ENCODE results near the gene GBP7.
"Not testable (repeated sequence)": the region's sequence is repeated elsewhere in the genome, so short reads cannot be mapped to it uniquely, and the experiment has no call there.

GBP7 gene

GRCh38 chr1:89170170-89171066 lies 5.4 kb downstream of the GBP7 start:
- DNase-seq: no peak

GRCh38 chr1:89169166-89169565 lies 6.6 kb downstream of the GBP7 start:
- DNase-seq: no peak

DNA sequence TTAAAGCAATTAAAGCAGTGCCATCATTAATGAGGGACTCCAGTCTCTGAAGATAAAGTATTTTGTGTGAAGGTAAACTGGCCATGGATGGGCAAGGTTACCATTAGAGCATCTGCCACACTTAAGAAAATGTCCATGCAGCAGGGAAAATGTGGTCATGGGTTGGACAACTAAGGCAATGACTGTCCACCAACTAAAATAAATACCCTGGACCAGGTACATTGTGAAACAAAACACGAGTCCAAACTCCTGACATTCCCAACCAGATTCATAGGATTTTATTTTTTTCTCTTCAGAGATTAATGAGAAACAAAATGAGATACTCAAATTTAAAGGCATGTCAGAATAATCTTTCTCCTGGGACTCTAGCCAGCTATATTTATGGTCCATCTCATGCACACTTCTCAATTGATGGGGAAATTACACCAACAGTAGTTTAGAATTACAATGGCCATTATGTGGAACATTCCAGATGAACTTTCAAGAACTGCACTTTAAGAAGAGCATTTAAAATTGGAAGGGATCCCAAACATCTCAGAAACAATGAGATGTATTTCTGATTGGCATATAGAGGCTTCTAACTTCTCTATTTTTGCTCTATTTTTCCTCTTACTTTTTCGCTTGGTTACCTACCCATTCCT lies 8.1 kb downstream of the GBP7 start:
- no peak for DNase-seq

- no peak for DNase-seq
These were observed 9.1 kb downstream of the GBP7 start for GRCh38 chr1:89166705-89167104.

DNA sequence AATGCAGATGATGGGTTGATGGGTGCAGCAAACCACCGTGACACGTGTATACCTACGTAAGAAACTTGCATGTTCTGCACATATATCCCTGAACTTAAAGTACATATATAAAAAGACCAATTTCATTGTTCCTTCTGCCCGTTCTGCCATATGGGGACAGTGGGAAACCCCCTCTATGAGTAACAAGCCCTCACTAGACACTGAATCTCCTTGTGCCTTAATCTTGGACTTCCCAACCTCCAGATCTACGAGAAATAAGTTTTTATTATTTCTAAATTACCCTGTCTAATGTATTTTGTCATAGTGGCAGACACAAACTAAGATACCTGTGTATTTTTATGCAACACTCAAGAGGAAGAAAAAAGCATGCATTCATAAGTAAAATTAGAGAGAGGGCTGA lies 10.0 kb downstream of the GBP7 start:
- no peak for DNase-seq

DNA sequence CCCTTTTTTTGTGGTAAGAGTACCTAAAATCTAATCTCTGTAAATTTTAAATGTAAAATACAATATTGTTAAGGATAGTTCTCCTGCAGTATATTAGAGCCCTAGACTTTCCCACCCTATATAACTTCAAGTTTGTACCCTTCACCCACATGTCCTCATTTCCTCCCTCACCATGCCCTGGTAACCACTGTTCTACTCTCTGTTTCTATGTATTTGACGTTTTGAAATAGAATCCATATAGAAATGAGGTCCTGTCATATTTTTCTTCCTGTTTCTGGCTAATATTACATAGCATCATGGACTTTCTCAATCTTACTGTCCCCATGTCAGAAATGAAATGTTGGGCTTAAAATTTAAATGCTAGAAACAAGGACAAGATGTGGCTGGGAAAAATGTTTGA lies 24.8 kb downstream of the GBP7 start:
- DNase-seq: no peak

DNA sequence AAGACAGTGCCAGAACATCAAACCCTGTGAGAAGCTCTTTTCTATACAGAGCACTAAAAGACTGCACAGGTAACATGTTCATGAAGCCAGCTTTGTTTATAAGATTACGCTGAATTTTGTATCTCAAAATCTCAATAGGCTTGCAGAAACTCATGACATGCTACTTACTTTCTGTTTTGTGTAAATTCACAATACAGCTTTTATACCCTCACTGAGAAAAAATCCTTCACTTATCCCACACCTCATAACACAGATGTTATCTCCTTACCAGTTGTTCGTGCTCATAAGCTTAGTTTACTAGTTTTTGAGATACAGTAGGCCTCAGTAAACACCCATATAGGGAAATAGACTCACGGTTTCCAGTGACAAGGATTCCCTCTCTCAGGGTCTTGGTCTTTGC lies 25.8 kb downstream of the GBP7 start:
- DNase-seq: no peak

GRCh38 chr1:89149229-89149628 lies 26.6 kb downstream of the GBP7 start:
- no peak for DNase-seq

GRCh38 chr1:89147678-89148658 lies 27.8 kb downstream of the GBP7 start:
- DNase-seq: no peak

DNA sequence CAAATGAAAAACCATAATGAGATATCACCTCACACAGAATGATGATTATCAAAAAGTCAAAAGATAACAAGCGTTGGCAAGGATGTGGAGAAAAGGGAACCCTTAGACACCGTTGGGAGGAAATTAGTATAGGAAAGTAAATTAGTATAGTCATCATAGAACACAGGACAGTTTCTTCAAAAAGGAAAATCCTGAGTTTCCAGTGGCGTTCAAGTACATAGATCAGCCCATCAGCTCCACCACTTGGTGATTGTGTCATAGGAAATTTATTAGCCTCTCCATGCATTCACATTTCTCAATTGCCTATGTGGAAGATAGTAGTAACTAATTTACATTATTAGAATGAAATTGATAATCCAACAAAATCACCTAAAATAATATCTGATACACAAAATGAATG lies 29.1 kb downstream of the GBP7 start:
- no peak for DNase-seq

DNA sequence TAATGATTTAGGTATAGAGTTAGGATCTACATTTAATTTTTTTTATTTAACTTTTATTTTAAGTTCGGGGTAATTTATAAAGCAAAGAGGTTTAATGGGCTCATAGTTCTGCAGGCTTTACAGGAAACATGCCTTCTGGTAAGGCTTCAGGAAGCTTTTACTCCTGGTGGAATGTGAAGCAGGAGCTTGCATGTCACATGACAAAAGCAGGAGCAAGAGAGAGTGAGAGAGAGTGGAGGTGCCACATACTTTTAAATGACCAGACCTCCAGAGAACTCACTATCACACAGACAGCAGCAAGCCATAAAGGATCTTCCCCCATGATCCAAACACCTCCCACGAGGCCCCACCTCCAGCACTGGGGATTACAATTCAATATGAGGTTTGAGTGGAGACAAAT lies 32.3 kb downstream of the GBP7 start:
- no peak for DNase-seq

DNA sequence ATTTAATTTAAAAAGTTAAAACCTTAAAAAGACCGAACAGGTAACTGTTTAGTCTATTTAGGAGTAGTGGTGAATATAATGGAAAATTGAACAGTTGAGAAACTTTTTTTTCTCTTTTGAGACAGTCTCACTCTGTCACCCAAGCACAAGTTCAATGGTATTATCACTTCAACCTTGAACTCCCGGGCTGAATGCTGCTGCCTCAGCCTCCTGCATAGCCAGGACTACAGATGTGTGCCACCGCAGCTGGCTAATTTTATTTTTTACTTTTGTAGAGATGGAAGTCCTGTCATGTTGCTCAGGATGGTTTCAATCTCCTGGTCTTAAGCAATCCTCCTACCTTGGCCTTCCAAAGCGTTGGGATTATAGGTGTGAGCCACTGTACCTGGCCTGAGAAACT lies 33.6 kb downstream of the GBP7 start:
- DNase-seq: no peak

GRCh38 chr1:89133747-89134146 lies 42.1 kb downstream of the GBP7 start:
- no peak for DNase-seq

GRCh38 chr1:89130716-89131115 lies 45.1 kb downstream of the GBP7 start:
- DNase-seq: no peak

- DNase-seq: no peak
These were observed 45.9 kb downstream of the GBP7 start for GRCh38 chr1:89129911-89130310.

- DNase-seq: not testable (repeated sequence)
These were observed 47.8 kb downstream of the GBP7 start for GRCh38 chr1:89128003-89128458.

DNA sequence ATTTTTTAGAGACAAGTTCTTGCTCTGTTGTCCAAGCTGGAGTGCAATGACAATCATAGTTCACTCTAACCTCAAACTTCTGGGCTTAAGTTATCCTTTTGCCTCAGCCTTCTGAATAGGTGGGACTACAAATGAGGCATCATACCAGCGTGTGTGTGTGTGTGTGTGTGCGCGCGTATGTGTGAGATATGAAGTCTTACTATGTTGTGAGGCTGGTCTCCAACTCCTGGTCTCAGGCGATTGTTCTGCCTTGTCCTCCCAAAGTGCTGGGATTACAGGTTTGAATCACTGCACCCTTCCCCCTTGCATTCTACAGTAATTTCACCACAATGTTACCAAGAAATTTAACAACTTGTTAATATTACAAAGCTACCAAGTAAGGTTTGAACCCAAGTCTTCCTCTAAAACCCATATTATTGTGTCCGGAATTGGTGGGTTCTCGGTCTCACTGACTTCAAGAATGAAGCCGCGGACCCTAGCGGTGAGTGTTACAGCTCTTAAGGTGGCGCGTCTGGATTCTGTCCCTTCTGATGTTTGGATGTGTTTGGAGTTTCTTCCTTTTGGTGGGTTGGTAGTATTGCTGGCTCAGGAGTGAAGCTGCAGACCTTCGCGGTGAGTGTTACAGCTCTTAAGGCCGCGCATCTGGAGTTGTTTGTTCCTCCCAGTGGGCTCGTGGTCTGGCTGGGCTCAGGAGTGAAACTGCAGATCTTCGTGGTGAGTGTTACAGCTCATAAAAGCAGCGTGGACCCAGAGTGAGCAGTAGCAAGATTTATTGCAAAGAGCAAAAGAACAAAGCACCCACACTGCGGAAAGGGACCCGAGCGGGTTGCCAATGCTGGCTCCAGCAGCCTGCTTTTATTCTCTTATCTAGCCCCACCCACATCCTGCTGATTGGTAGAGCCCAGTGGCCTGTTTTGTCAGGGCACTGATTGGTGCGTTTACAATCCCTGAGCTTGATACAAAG lies 48.9 kb downstream of the GBP7 start:
- peak; percentile 91 for DNase-seq

GRCh38 chr1:89125913-89126580 lies 49.8 kb downstream of the GBP7 start, which contains the start of gene GBP2:
Gene GBP2, minus strand, starts transcription at chr1:89126114. Its CDS starts 4,148 bp downstream, at chr1:89121966.
- DNase-seq: peak; percentile 74

DNA sequence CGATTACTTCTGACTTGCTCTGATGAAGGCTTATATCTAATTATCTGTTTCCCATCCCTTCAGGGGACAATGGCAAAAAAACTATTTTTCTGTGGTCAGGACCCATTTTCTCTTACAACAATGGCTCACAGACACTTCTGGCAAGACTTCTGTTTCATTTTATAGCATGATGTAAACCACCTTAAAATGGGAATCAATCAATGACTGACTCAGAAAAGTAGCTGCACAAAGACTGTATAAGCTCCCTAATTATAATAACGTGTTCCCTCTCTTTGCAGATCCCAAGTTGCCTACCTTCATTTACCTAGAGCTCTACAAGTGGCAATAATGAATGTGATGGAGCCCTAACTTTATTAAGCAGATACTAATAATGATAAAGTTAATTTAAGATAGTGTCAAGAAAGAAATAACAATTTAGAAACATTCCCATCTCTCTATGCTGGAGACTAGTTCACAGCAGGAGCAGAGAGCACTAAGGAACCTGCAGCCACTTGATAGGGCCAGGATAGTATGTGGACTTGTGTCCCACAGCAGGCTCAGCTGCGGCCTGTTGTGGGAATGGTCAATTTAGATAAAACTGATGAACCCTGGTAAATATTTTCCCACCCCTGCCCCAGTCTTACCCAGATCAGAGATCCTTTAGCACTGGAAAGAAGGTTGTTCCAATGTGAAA lies 50.4 kb downstream of the GBP7 start:
- peak; percentile 26 for DNase-seq

DNA sequence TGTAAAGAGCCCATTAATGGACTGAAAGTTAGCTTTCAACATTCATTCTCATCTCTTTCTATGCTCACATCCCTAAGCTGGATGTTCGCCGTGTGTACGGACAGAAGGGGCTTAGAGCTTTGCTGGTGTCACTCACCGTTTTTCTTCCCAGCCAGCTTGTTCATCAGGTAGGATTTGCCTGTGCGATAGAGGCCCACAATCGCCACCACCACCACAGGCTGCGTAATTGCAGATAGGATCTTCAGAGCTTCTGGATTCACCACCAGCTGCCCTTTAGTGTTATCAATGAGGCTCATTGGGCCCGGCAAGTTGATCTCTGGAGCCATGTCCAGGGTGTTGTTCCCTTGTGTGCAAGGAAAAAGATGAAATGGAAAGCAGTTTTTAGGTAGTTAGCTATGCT lies 54.2 kb downstream of the GBP7 start:
- no peak for DNase-seq

- no peak for DNase-seq
These were observed 61.1 kb downstream of the GBP7 start for GRCh38 chr1:89114662-89115061.

All from CD4-positive, alpha-beta T cell treated with Interleukin-17A for 1 hour (primary cell).